H54 (cell line): Measurements from ENCODE around the gene NOSTRIN.
"Not testable (repeated sequence)": the region's sequence is repeated elsewhere in the genome, so short reads cannot be mapped to it uniquely, and the experiment has no call there.

Experiments used
- DNase-seq: peaks from one replicate; pipeline ENCODE4 v3.0.0; 2011; ENCODE audit warnings: low spot score, mixed read lengths; ENCODE audit not compliant: insufficient read length
- FAIRE-seq: peaks from 3 replicates; lab custom pipeline; 2011; peaks lifted over from hg19 to GRCh38; lab: Jason Lieb, UNC
- POLR2A ChIP-seq: IDR thresholded peaks from 2 replicates; pipeline ENCODE4 v1.6.1; 2011; ENCODE audit warnings: low read depth, mild to moderate bottlenecking, low read length

Gene NOSTRIN

DNA sequence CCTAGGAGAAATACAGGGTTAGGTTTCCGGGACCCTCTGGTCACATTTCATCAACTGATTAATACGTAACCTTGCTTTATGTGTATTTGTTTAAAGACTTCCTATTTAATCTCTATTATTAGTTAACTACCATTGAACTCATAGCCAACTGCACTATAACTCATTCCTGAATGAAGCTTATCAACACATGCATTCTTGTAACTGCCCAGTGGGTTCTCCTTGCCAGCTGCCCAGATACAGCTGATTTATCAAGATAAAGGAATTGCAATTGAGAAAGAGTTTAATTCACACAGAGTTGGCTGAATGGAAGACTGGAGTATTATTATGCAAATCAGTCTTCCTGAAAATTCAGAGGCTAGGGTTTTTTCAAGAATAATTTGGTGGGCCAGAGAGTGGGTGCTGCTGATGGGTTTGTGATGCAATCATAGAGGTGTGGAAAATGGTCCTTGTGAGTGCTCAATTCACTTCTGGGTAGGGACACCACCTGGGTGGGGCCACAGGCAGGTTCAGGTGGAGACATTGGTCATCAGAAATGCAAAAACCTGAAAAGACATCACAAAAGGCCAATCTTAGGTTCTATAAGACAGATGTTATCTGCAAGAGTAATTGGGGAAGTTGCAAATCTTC lies 21.1 kb upstream of the NOSTRIN start:
- TF ChIP-seq POLR2A: no peak
- FAIRE-seq (no peak), DNase-seq (no peak)

DNA sequence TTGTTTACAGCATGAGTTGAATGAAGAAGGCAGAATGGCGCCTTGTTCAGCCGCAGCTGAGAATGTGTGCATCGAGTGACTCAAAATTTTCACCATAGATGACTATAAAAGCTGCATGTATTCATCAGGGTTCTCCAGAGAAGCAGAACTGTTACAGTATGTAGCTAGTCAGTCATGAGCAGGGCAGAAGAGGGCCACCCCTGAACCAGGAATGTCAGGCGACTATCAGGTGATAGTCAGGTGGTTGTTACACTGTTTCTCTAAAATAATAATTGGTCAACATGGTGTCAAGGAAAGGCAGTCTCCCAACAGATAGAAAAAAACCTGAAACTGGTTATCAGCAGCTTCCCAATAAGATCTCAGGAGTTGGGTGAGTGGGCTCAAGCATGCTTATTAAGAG lies 20.2 kb upstream of the NOSTRIN start:
- no peak for TF ChIP-seq POLR2A
- no peak for FAIRE-seq
- no peak for DNase-seq

DNA sequence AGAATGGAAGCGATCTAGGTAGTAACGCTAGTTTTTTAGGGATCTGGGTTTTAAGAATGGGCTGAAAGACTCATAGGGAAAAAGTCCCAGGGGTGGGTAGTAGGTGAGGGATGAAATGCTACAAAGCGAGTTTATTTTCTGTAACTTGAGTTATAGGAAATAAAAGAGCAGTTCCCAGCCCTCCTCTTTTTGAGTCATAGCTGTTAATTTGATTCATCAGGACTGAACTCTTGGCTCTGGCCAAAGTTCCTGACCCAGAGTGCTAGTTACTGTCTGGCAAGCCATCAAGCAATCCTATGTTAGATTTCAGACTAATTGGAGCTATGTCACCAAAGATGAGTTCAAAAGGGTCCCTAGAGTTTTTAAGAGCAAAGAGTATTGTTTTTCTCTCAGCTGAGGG lies 17.4 kb upstream of the NOSTRIN start:
- FAIRE-seq (no peak), DNase-seq (no peak)
- TF ChIP-seq POLR2A: no peak

DNA sequence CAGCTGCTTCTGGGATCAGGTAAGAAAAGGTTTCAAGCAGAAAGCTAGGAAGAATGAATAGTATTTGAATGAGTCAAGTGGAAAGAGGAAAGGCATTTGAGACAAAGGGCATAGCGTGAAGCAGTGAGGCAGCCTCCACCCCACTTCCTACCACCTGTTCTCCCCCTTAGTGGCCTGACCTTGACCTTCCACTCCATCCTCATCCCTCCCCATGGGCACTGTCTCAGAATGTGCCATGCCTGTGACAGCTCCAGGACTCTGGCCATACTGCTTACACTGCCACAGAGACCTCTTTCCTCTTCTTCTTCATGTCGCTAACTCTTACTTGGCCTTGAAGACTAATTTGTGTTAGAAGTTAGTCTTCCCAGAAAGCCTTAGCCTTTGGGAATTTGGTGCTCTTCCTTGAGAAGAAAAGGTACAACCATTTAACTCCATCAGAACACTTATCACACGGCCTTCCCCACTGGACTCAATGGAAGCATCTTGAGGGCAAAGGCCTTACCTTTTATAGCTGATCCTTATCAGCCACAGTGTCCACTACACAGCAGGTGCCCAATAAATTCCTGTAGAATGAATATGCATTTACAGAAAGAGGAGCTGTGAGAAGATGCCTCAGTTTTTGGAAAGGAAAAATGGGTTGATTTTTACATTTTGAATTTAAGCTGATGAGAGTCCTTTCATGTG lies 15.2 kb upstream of the NOSTRIN start:
- no peak for TF ChIP-seq POLR2A
- FAIRE-seq (no peak), DNase-seq (no peak)

DNA sequence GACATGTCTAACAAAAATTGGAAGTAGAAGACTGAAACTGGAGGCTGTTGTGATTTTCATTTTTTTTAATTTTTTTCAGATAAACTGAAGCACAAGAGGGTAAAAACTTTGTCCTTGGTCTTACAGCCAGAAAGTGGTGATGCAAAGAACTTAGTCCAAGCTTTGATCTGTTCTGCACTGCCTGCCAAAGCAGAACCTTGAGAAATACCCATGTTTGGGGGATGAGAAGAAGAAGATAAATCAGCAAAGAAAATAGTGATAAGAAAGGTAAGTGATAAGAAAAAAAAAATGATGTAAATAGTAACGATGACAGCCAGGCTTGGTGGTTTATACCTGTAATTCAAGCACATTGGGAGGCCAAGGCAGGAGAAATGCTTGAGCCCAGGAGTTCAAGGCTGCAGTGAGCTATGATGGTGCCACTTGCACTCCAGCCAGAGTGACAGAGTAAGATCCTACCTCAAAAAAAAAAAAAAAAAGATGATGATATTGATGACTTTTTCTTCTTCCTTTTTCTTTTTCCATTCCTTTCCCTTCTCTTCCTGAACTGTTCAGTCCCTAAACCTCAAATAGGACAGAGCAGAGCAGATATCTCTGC lies 14.6 kb upstream of the NOSTRIN start:
- DNase-seq: no peak
- no peak for FAIRE-seq
- no peak for TF ChIP-seq POLR2A

DNA sequence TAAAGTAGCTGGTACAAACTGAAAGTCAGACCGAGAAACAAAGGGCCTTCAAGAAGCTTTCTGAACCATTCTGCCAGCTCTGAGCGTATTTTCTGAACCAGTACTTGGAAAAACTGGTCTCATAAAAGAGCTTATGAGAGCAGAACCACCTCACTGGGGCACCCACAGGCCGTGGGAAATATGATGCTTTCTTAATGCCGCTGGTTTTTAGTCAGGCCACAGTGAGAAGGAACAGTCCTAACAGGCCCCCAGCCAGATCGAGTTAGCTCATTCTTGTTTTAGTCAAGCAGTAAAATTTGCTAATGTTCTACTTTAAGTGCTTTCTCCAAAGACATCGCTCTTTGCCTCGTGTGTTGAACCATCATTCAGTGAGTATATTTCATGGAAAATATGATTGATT lies 12.7 kb upstream of the NOSTRIN start:
- no peak for DNase-seq
- FAIRE-seq: no peak

DNA sequence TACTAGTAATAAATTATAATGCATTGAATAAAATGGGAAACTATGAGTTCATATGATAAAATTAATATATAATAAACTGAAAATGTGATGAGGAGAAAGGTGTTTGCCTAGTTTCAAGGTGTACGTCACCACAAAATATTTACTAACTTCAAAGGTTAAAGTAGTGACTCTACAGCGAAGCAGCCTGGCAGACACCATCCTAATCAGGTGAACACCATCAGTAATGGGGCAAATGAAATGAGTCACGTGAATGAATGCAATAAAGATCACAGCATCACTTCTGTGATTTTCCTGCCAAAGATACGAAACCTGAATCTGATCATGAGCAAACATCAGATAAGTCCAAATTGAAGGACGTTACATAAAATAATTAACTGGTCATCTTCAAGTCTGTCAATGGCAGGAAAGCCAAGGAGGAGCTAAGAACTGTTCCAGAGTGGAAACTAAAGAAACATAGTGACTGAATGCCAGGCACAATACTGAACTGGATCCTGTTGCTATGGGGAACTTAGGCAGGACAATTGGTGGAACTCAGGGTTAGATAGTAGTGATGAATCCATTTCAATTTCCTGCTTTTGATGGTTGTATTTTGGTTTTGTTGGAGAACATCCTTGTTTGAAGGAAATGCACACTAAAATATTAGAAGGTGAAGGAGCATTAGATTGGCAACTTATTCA lies 12.1 kb upstream of the NOSTRIN start:
- FAIRE-seq (no peak), DNase-seq (no peak)
- TF ChIP-seq POLR2A: no peak

More for the DNA sequence above, 12.7 kb upstream of the NOSTRIN start:
- no peak for TF ChIP-seq POLR2A

DNA sequence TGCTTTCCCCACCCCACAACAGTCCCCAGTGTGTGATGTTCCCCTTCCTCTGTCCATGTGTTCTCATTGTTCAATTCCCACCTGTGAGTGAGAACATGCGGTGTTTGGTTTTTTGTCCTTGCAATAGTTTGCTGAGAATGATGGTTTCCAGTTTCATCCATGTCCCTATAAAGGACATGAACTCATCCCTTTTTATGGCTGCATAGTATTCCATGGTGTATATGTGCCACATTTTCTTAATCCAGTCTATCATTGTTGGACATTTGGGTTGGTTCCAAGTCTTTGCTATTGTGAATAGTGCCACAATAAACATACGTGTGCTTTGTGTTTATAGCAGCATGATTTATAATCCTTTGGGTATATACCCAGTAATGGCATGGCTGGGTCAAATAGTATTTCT lies 11.3 kb upstream of the NOSTRIN start:
- not testable (repeated sequence) for DNase-seq, FAIRE-seq

DNA sequence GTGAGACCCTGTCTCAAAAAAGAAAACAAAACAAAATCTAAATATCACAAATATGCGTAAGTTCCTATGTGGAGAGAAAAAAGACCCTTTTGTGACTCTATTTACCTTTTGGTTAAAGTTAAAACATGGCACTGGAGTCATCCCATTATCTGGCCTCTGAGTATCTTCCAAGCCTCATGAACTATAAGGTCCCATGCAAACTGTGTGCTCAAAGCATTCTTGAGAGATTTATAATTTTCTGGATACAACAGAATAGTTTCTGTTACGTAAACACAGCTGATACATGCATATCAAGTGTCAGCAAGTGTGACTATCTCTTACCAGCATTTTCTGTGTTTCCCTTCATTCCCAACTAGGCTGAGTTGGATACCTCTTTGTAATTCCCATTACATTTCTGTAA lies 8.8 kb upstream of the NOSTRIN start:
- no peak for DNase-seq
- no peak for TF ChIP-seq POLR2A
- FAIRE-seq: no peak

DNA sequence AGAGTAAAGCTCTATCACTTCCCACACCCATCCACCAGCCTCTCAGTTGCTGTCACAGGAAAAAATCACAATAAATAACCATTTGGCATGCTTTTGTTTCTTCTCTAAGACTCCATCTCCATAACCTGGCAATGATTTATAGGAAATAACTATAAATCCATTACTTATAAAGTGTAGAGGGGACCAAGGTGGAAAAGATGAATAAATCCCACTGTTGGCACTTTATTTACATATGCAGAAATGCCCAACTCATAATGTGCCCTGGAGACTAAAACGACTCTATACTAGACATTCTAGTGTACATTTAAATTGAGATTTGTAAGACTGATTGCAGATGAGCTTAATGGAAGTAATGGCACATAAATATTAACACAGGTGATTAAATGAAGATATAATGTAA lies 7.5 kb upstream of the NOSTRIN start:
- DNase-seq: no peak
- no peak for FAIRE-seq
- TF ChIP-seq POLR2A: no peak

DNA sequence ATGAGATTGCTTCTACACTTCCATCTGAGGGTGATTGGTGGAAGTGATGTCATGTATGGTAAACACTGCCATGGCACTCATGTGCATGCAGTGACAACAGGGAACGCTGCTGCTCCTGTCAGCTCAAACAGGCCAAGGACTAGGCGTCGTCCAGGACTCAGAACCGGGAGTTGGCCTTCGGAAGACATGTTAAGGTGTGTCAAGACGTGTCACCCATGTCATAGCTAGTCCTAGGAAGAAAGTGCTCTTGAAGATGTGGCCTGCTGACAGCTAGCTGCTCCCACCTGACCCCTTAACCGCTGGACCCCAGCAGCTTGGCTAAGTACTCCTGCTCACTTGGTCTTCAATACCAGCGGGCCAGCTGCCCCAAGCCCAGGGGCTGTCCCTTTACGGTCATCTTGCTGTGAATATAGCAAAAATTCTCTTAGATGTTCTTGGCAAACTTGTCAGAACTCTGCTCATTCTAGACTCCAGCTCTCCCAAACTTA lies 6.3 kb upstream of the NOSTRIN start:
- DNase-seq (no peak), FAIRE-seq (no peak)
- TF ChIP-seq POLR2A: no peak

DNA sequence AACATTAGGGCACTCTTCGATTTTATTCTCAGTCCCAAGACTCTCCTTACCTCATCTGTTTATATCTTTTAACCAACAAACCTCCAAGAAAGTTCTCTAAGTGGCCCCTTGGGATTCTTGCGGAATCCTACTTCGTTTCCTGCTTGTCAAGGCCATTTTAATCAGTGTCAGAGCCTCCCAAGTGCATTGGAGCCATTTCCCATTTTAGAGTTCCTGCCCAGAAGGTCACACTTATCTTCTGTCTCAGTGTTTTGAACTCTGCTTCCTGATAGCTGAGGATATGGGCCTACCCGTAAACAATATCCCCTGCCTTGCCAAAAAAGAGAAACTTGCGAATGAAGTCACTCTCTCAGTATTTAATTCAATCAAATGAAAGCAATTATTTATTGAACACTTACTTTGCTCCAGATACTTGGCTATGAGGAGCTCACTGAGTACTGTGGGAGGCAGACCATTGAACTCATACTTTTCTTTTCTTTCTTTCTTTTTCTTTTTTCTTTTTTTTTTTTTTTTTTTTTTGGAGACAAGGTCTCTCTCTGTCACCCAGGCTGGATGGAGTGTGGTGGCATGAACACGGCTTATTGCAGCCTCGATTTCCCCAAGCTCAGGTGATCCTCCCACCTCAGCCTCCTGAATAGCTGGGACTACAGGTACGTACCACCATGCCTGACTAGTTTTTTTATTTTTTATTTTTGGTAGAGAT lies 5.7 kb upstream of the NOSTRIN start:
- DNase-seq (no peak), FAIRE-seq (no peak)
- no peak for TF ChIP-seq POLR2A

DNA sequence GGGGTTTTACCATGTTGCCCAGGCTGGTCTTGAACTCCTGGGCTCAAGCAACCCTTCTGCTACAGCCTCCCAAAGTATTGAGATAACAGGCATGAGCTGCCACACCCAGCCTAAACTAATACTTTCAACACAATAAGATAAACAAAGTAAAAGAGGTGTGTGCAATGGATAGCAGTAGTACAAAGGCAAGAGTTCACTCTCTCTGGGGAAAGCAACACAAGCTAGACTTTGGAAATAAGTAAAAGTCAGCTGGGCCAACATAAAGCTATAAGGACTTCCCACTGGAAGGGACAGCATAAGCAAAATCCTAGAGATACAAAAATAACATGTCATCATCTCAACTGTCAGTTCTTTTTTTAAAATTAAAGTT lies 5.2 kb upstream of the NOSTRIN start:
- no peak for TF ChIP-seq POLR2A
- no peak for FAIRE-seq
- DNase-seq: no peak
